ENCODE measurements around the gene PXDN.
"Not testable (repeated sequence)": the region's sequence is repeated elsewhere in the genome, so short reads cannot be mapped to it uniquely, and the experiment has no call there.

The PXDN gene

GRCh38 chr2:1739322-1739957, 4.9 kb downstream of the PXDN start:
- no peak for DNase-seq

GRCh38 chr2:1738646-1739302, 5.5 kb downstream of the PXDN start:
- DNase-seq, result no peak

GRCh38 chr2:1738163-1738562, 6.2 kb downstream of the PXDN start:
- no peak for DNase-seq

- DNase-seq, result no peak
Measured at GRCh38 chr2:1736997-1737480, 7.3 kb downstream of the PXDN start.

GRCh38 chr2:1736045-1736444, 8.3 kb downstream of the PXDN start:
- DNase-seq, result no peak

- not testable (repeated sequence) for DNase-seq
Measured at GRCh38 chr2:1733298-1733697, 11.0 kb downstream of the PXDN start.

- no peak for DNase-seq
Measured at GRCh38 chr2:1731963-1732768, 12.1 kb downstream of the PXDN start.

- DNase-seq, result no peak
Measured at GRCh38 chr2:1731447-1731962, 12.8 kb downstream of the PXDN start.

- DNase-seq, result no peak
Measured at GRCh38 chr2:1730015-1730927, 14.0 kb downstream of the PXDN start.

GRCh38 chr2:1729242-1729641, 15.1 kb downstream of the PXDN start:
- DNase-seq, result no peak

- DNase-seq, result no peak
Measured at GRCh38 chr2:1728821-1729220, 15.5 kb downstream of the PXDN start.

- no peak for DNase-seq
Measured at GRCh38 chr2:1727796-1728474, 16.4 kb downstream of the PXDN start.

GRCh38 chr2:1727101-1727771, 17.1 kb downstream of the PXDN start:
- no peak for DNase-seq

- no peak for DNase-seq
Measured at GRCh38 chr2:1726558-1726957, 17.8 kb downstream of the PXDN start.

GRCh38 chr2:1724351-1724750, 20.0 kb downstream of the PXDN start:
- not testable (repeated sequence) for DNase-seq

- DNase-seq, result no peak
Measured at GRCh38 chr2:1723397-1724042, 20.8 kb downstream of the PXDN start.

GRCh38 chr2:1722692-1723091, 21.6 kb downstream of the PXDN start:
- DNase-seq, result no peak

- DNase-seq, result no peak
Measured at GRCh38 chr2:1721706-1722646, 22.3 kb downstream of the PXDN start.
